Nephron progenitor cell (in vitro differentiated cells): ENCODE data around the gene EWSR1.
"Not testable (repeated sequence)": the region's sequence is repeated elsewhere in the genome, so short reads cannot be mapped to it uniquely, and the experiment has no call there.

ENCODE experiments used
- DNase-seq: peaks from one replicate; pipeline ENCODE4 v3.0.0; 2021
- H3K27ac Mint-ChIP-seq: 2 replicates; pipeline ENCODE4 v1.8.0; 2021; ENCODE audit warnings: mild to moderate bottlenecking, moderate library complexity, mixed read lengths
- H3K27me3 Mint-ChIP-seq: 2 replicates; pipeline ENCODE4 v1.8.0; 2021; ENCODE audit warnings: mild to moderate bottlenecking, low read depth, mixed read lengths; ENCODE audit not compliant: poor library complexity
- H3K36me3 Mint-ChIP-seq: 2 replicates; pipeline ENCODE4 v1.8.0; 2021; ENCODE audit warnings: low read depth, mixed read lengths
- H3K4me1 Mint-ChIP-seq: 2 replicates; pipeline ENCODE4 v1.8.0; 2021; ENCODE audit warnings: mixed read lengths
- H3K4me3 Mint-ChIP-seq: 2 replicates; pipeline ENCODE4 v1.8.0; 2021; ENCODE audit warnings: mild to moderate bottlenecking, moderate library complexity, mixed read lengths
- H3K9me3 Mint-ChIP-seq: 2 replicates; pipeline ENCODE4 v1.8.0; 2021; ENCODE audit warnings: mild to moderate bottlenecking, moderate library complexity, mixed read lengths
- CTCF ChIP-seq: fragments of 200-600 bp; sonication (generic); IDR thresholded peaks from 2 replicates; pipeline ENCODE4 v1.5.0; 2021; ENCODE audit warnings: antibody characterized with exemption

The EWSR1 gene

DNA sequence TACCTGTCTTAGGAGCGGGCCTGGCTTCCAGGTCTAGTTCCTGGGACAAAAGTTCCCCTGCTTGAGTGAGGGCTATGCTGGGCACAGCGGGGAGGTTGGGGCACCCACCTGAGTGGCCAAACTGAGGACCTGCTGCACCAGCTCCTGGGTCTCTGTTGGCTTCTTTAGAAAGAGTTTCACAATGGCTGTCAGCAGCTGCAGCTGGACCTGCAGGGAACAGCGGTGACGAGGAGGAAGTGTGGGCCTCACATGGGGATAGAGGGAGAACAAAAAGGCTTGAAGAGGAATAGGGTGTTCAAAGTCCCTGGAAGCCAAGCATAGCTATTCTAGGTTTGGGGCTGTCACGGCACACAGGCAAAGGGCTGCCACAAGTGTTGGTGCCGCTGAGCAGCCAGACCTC is 74.1 kb downstream of the EWSR1 start:
- H3K27ac Mint-ChIP-seq = peak overlapping the region; percentile 68
- H3K4me1 Mint-ChIP-seq = peaks cover 26% of the 10 kb centered on the region
- no peak overlapping the region for H3K4me3 Mint-ChIP-seq
- no peaks in the 10 kb centered on the region for H3K9me3 Mint-ChIP-seq
- no peak for DNase-seq
- H3K27me3 Mint-ChIP-seq = no peaks in the 10 kb centered on the region
- peaks cover 34% of the 10 kb centered on the region for H3K36me3 Mint-ChIP-seq
- no peak for TF ChIP-seq CTCF

DNA sequence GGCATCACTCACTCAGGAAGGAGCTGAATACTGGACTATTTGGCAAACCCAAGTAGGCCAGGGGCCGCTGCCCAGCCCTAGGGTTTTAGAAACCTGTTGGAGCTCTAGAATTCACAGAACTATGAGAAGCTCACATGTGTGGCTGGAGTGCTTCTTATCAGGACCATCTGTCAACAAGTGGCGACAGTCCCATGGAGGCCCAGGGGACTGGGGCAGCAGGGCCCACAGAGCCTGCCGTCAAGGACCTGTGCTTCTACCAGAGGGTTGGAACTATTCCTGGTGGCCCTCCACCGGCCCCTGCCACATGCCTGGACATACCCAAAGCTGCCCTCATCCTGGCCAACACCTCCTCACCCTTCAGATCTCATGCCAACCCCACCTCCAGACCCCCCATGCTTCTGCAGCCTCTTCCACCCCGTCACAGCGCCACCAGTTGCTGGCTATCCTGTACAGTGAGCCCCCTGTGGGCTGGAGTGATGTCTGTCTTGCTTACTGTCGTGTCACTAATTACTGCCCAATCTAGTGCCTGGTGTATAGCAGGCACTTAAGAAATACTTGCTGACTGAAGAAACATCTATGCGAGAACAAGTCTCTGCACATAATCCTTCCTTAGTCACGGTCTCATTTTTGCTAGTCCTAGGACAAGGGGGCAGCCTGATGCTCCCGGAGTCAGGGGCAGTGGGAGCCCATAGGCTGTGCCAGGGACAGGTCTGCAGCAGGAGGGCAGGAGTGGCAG is 74.7 kb downstream of the EWSR1 start:
- DNase-seq = no peak
- Mint-ChIP-seq H3K4me1 (peaks cover 26% of the 10 kb centered on the region), H3K4me3 (no peak overlapping the region), H3K9me3 (no peaks in the 10 kb centered on the region), H3K27me3 (peaks cover 2% of the 10 kb centered on the region), H3K36me3 (peaks cover 33% of the 10 kb centered on the region), H3K27ac (no peak overlapping the region)
- TF ChIP-seq CTCF = no peak

DNA sequence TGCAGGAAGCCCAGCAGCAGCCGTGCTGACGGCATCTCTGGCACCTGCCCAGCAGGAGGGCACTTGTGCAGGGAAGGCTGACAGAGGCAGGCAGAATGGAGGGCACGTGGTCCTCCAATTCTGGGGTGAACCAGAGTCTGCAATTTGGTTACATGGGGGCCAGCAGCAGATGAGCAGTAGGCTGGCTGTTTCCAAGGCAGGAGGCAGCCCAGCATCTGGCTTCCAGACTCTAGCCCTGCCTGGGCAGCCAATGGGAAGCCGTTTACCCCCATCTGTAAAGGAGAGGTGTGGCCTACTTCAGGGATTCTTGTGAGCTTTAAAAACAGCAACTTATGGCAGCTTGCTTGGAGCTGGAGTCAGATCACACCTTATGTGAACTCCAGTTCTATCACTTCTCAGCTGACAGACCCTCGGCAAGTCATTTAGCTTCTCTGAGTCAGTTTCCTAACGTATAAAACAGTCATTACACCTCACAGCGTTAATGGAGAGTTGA is 75.3 kb downstream of the EWSR1 start:
- Mint-ChIP-seq H3K27ac (no peak overlapping the region), H3K27me3 (peaks cover 4% of the 10 kb centered on the region), H3K4me1 (peaks cover 26% of the 10 kb centered on the region), H3K36me3 (peaks cover 28% of the 10 kb centered on the region), H3K4me3 (no peak overlapping the region), H3K9me3 (no peaks in the 10 kb centered on the region)
- peak; percentile 33 for DNase-seq
- TF ChIP-seq CTCF = no peak

DNA sequence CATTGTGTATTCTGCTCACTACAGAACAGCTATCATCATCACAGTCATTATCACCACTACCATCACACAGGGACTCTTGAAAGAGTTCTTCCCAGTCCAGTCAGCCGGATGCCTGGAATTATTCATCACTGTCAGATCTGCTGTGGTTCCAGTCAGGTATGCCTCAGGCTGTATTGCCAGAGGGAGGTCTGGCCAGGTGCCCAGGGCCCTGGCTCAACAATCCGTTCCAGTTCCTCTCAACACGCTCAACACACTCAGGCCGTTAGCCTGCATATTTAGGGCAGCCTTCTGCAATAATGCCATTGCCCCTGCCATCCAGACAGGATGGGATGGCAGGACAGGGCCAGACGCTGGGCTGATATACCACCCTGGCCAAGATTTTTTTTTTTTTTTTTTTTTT is 76.1 kb downstream of the EWSR1 start:
- TF ChIP-seq CTCF = no peak
- DNase-seq = no peak
- Mint-ChIP-seq H3K36me3 (peaks cover 29% of the 10 kb centered on the region), H3K27me3 (peaks cover 4% of the 10 kb centered on the region), H3K9me3 (no peaks in the 10 kb centered on the region), H3K4me3 (no peak overlapping the region), H3K27ac (no peak overlapping the region), H3K4me1 (peaks cover 26% of the 10 kb centered on the region)

DNA sequence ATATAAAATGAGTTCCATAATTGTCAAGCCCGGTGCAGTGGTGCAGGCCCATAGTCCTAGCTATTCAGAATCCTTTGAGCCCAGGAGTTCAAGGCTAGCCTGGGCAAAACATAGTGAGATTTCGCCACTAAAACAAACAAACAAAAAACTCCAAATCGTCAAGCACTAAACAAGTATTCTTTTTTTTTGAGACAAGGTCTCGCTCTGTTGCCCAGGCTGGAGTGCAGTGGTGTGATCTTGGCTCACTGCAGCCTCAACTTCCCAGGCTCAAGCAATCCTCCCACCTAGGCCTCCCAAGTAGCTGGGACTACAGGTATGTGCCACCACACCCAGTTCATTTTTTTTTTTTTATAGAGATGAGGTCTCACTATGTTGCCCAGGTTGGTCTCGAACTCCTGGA is 76.8 kb downstream of the EWSR1 start:
- Mint-ChIP-seq H3K36me3 (peaks cover 27% of the 10 kb centered on the region), H3K4me1 (peaks cover 26% of the 10 kb centered on the region)
- H3K9me3 Mint-ChIP-seq, H3K27ac Mint-ChIP-seq, H3K27me3 Mint-ChIP-seq, H3K4me3 Mint-ChIP-seq, DNase-seq: not testable (repeated sequence)

- no peak for DNase-seq
- H3K36me3 Mint-ChIP-seq = peaks cover 31% of the 10 kb centered on the region
- no peak overlapping the region for H3K4me3 Mint-ChIP-seq
- H3K27me3 Mint-ChIP-seq = peaks cover 4% of the 10 kb centered on the region
- no peak for TF ChIP-seq CTCF
- peak overlapping the region; percentile 42 for H3K27ac Mint-ChIP-seq
- peaks cover 26% of the 10 kb centered on the region for H3K4me1 Mint-ChIP-seq
- H3K9me3 Mint-ChIP-seq = no peaks in the 10 kb centered on the region
Measured at GRCh38 chr22:29345932-29346331, 77.9 kb downstream of the EWSR1 start.
